ENCODE results near the gene BNC2. TPM values are rescaled to one million over a fixed set of nuclear protein-coding genes. Genes with fewer than 3 reads are reported as not detected.
A peak's percentile ranks its signal among the peaks of the same experiment; 100 is the strongest.

Gene BNC2
- total RNA-seq, 1 donor from 2014 or later = 38.0 TPM

DNA sequence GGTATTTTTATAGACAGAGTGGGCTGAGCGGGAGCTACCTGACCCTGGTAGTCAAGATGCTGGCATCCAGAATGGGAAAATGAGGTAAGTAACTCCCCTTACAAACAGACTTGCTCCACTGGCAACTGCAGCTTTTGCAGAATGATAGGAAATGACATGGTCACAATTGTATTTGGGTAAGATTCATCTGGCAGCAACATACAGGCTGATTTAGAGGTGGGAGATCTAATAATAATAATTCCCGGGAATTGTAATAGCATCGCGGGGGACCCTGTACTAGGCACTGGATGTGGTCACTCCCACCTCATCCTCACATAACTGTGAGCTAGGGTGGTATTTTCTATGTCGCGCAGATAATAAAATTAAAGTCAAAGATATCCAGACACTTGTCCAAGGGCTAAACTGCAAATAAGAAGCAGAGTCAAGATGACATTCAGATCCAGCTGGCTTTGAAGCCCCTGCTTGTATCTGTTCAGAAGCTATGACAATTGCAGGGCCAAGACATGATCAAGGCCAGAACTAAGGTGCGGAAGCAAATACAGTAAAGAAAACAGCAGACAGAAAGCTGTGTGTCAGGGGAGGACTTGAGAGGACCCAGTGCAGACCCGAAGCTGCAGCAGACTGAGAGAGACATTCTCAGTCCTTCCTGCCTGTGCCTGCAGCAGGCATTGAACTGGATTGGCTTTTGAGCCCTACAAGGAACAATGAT lies 507.2 kb downstream of the BNC2 start:
- no peak for FAIRE-seq
- peaks cover 2% of the 10 kb centered on the region for H3K9me3 ChIP-seq (ENCODE audit: insufficient read depth, low read depth, low read length)
- H3K27me3 ChIP-seq (ENCODE audit: insufficient read depth, low read length) = no peaks in the 10 kb centered on the region
- H3K4me3 ChIP-seq (ENCODE audit: insufficient read depth, low read depth, low read length) = no peak overlapping the region
- no peak overlapping the region for H2AFZ ChIP-seq (ENCODE audit: low read depth, low read length)
- Mint-ChIP-seq H3K4me3 (ENCODE audit: unreplicated experiment) (no peak overlapping the region), H3K36me3 (ENCODE audit: low read depth, unreplicated experiment) (peaks cover 4% of the 10 kb centered on the region), H3K27ac (ENCODE audit: unreplicated experiment) (no peak overlapping the region), H3K27me3 (ENCODE audit: low read depth, unreplicated experiment) (peaks cover 14% of the 10 kb centered on the region), H3K9me3 (ENCODE audit: unreplicated experiment) (peaks cover 7% of the 10 kb centered on the region), H3K4me1 (ENCODE audit: low read depth, unreplicated experiment) (peaks cover 4% of the 10 kb centered on the region)
- no peaks in the 10 kb centered on the region for H3K36me3 ChIP-seq (ENCODE audit: insufficient read depth, low read length)
- no peak for DNase-seq (ENCODE audit: low read depth)
- H3K4me1 ChIP-seq (ENCODE audit: insufficient read depth, low read length) = peaks cover 8% of the 10 kb centered on the region
- no peaks in the 10 kb centered on the region for H4K20me1 ChIP-seq (ENCODE audit: insufficient read depth, low read length)
- H3K27ac ChIP-seq (ENCODE audit: low read depth, low read length) = no peak overlapping the region
- no peak overlapping the region for H3K4me2 ChIP-seq (ENCODE audit: low read length)
- no peaks in the 10 kb centered on the region for H3K79me2 ChIP-seq (ENCODE audit: insufficient read depth, low read length)
- no peak overlapping the region for H3K9ac ChIP-seq (ENCODE audit: low read length)
- TF ChIP-seq EZH2 (IDR thresholded peaks at IDR 0.05; ENCODE audit: insufficient read depth, low read length) (no peak), CTCF (IDR thresholded peaks at IDR 0.05; ENCODE audit: insufficient read depth, low read depth, low read length) (no peak)

DNA sequence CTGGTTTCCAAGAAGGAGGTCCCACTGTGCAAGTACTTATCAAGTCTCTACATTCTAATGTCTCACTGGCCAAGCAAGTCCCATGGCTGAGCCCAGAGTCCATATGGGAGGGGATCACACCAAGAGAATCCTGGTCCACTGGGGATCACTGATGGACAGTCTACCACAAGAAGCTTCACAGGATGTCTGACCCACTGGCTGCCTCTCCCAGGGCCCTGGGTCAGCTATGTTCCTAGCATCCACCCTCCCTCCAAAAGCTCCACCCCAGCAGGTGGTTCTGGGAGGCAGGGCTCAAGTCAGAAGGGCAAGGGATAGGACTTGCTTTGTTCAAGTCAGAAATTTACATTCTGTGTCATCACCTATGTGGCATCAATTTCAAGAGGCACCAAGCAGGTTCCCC lies 508.5 kb downstream of the BNC2 start:
- H3K27me3 ChIP-seq (ENCODE audit: insufficient read depth, low read length) = no peaks in the 10 kb centered on the region
- Mint-ChIP-seq H3K27me3 (ENCODE audit: low read depth, unreplicated experiment) (peaks cover 14% of the 10 kb centered on the region), H3K4me3 (ENCODE audit: unreplicated experiment) (no peak overlapping the region), H3K4me1 (ENCODE audit: low read depth, unreplicated experiment) (peaks cover 3% of the 10 kb centered on the region), H3K27ac (ENCODE audit: unreplicated experiment) (no peak overlapping the region), H3K36me3 (ENCODE audit: low read depth, unreplicated experiment) (peaks cover 4% of the 10 kb centered on the region), H3K9me3 (ENCODE audit: unreplicated experiment) (peaks cover 7% of the 10 kb centered on the region)
- peaks cover 2% of the 10 kb centered on the region for H3K9me3 ChIP-seq (ENCODE audit: insufficient read depth, low read depth, low read length)
- no peak overlapping the region for H3K4me2 ChIP-seq (ENCODE audit: low read length)
- no peak overlapping the region for H2AFZ ChIP-seq (ENCODE audit: low read depth, low read length)
- no peaks in the 10 kb centered on the region for H3K4me1 ChIP-seq (ENCODE audit: insufficient read depth, low read length)
- FAIRE-seq (peak; percentile 43), DNase-seq (ENCODE audit: low read depth) (no peak)
- no peak overlapping the region for H3K9ac ChIP-seq (ENCODE audit: low read length)
- no peaks in the 10 kb centered on the region for H3K79me2 ChIP-seq (ENCODE audit: insufficient read depth, low read length)
- H4K20me1 ChIP-seq (ENCODE audit: insufficient read depth, low read length) = no peaks in the 10 kb centered on the region
- no peaks in the 10 kb centered on the region for H3K36me3 ChIP-seq (ENCODE audit: insufficient read depth, low read length)
- H3K4me3 ChIP-seq (ENCODE audit: insufficient read depth, low read depth, low read length) = no peak overlapping the region
- TF ChIP-seq EZH2 (IDR thresholded peaks at IDR 0.05; ENCODE audit: insufficient read depth, low read length) (no peak), CTCF (IDR thresholded peaks at IDR 0.05; ENCODE audit: insufficient read depth, low read depth, low read length) (no peak)
- no peak overlapping the region for H3K27ac ChIP-seq (ENCODE audit: low read depth, low read length)

- peaks cover 4% of the 10 kb centered on the region for H3K36me3 Mint-ChIP-seq (ENCODE audit: low read depth, unreplicated experiment)
- DNase-seq (ENCODE audit: low read depth) = peak; percentile 41
Measured at GRCh38 chr9:16361118-16361517, 509.4 kb downstream of the BNC2 start.

More at GRCh38 chr9:16361118-16361517, 509.4 kb downstream of the BNC2 start:
- Mint-ChIP-seq H3K27me3 (ENCODE audit: low read depth, unreplicated experiment) (peaks cover 12% of the 10 kb centered on the region), H3K4me3 (ENCODE audit: unreplicated experiment) (no peak overlapping the region), H3K9me3 (ENCODE audit: unreplicated experiment) (peaks cover 7% of the 10 kb centered on the region), H3K27ac (ENCODE audit: unreplicated experiment) (no peak overlapping the region), H3K4me1 (ENCODE audit: low read depth, unreplicated experiment) (peaks cover 3% of the 10 kb centered on the region)
- Histone ChIP-seq H3K27ac (ENCODE audit: low read depth, low read length) (no peak overlapping the region), H3K27me3 (ENCODE audit: insufficient read depth, low read length) (no peaks in the 10 kb centered on the region), H3K4me1 (ENCODE audit: insufficient read depth, low read length) (no peaks in the 10 kb centered on the region), H3K4me3 (ENCODE audit: insufficient read depth, low read depth, low read length) (no peak overlapping the region), H3K79me2 (ENCODE audit: insufficient read depth, low read length) (no peaks in the 10 kb centered on the region), H3K9ac (ENCODE audit: low read length) (no peak overlapping the region), H3K36me3 (ENCODE audit: insufficient read depth, low read length) (no peaks in the 10 kb centered on the region), H3K4me2 (ENCODE audit: low read length) (no peak overlapping the region), H4K20me1 (ENCODE audit: insufficient read depth, low read length) (no peaks in the 10 kb centered on the region), H3K9me3 (ENCODE audit: insufficient read depth, low read depth, low read length) (peaks cover 2% of the 10 kb centered on the region), H2AFZ (ENCODE audit: low read depth, low read length) (no peak overlapping the region)
- TF ChIP-seq CTCF (IDR thresholded peaks at IDR 0.05; ENCODE audit: insufficient read depth, low read depth, low read length) (no peak), EZH2 (IDR thresholded peaks at IDR 0.05; ENCODE audit: insufficient read depth, low read length) (no peak)
- no peak for FAIRE-seq

All from astrocyte (in vitro differentiated cells and primary cell).